ENCODE data around the gene DPP10.

Gene DPP10

GRCh38 chr2:115842306-115842705 lies 1399.9 kb downstream of the DPP10 start:
- no peak for DNase-seq (ENCODE audit: low read depth in 2 of 2, low spot score in 1 of 2)

GRCh38 chr2:115848192-115848591 lies 1405.8 kb downstream of the DPP10 start:
- no peak for DNase-seq (ENCODE audit: low read depth in 2 of 2, low spot score in 1 of 2)

- DNase-seq (ENCODE audit: low read depth in 2 of 2, low spot score in 1 of 2): no peak
Measured at GRCh38 chr2:115867024-115867423, 1424.6 kb downstream of the DPP10 start.

GRCh38 chr2:115874427-115874826 lies 1432.0 kb downstream of the DPP10 start:
- no peak for DNase-seq (ENCODE audit: low read depth in 2 of 2, low spot score in 1 of 2)

GRCh38 chr2:115880558-115880957 lies 1438.1 kb downstream of the DPP10 start:
- DNase-seq (ENCODE audit: low read depth in 2 of 2, low spot score in 1 of 2): no peak

- DNase-seq (ENCODE audit: low read depth in 2 of 2, low spot score in 1 of 2): no peak
Measured at GRCh38 chr2:115887209-115887776, 1444.9 kb downstream of the DPP10 start.
